A549 (cell line): ENCODE measurements around the gene POLR3E. TPM values are rescaled to one million over a fixed set of nuclear protein-coding genes. Genes with fewer than 3 reads are reported as not detected.

Experiments
- ATAC-seq, 2 experiments: fragments of 200-7000 bp in 1 of 2; fragments of >200 bp in 1 of 2; cut with Nextera tagmentation in 1 of 2; cut with Tn5 transposase in 1 of 2; 3 replicates each; pipeline versions ENCODE4 v1.8.0 to v1.9.1; 2018 to 2020; ENCODE audit warnings: mild to moderate bottlenecking in 1 of 2, moderate library complexity in 1 of 2
- CTCF ChIA-PET: fragments of 300-600 bp; sonication (Branson Sonifier 250); formaldehyde crosslinking; extraction: SDS; loops from one replicate; lab custom pipeline; 2021; ENCODE audit warnings: antibody characterized with exemption, inconsistent platforms; lab: Yijun Ruan, JAX
- POLR2A ChIA-PET: fragments of 350-600 bp; formaldehyde crosslinking; extraction: SDS; loops from one replicate; lab custom pipeline; 2021; ENCODE audit warnings: antibody characterized with exemption, inconsistent platforms; lab: Yijun Ruan, JAX
- DNase-seq, 2 experiments: peaks; one replicate each; pipeline versions ENCODE4 v3.0.0 to v3.0.0-alpha.2; 2011 to 2016; ENCODE audit warnings: low read depth in 1 of 2, low spot score in 1 of 2
- FAIRE-seq: peaks from 2 replicates; lab custom pipeline; 2011; peaks lifted over from hg19 to GRCh38; lab: Jason Lieb, UNC
- H3K27ac ChIP-seq, 2 experiments: fragments of >200 bp; sonication (Bioruptor Twin); formaldehyde crosslinking; 3 replicates each; pipeline ENCODE4 v1.5.1; 2016 to 2017
- H3K4me1 ChIP-seq: fragments of >200 bp; sonication (Bioruptor Twin); formaldehyde crosslinking; 3 replicates; pipeline ENCODE4 v1.6.1; 2016
- H3K4me2 ChIP-seq: fragments of >200 bp; sonication (Bioruptor Twin); formaldehyde crosslinking; 3 replicates; pipeline ENCODE4 v1.6.1; 2016
- H3K4me3 ChIP-seq: fragments of >200 bp; sonication (Bioruptor Twin); formaldehyde crosslinking; 3 replicates; pipeline ENCODE4 v1.5.1; 2016
- H3K9me3 ChIP-seq: fragments of >200 bp; sonication (Bioruptor Twin); formaldehyde crosslinking; 3 replicates; pipeline ENCODE4 v1.6.1; 2016
- BCL3 ChIP-seq: fragments of >200 bp; sonication (Bioruptor Twin); formaldehyde crosslinking; IDR thresholded peaks from 3 replicates; pipeline ENCODE4 v1.6.1; 2016
- CBX2 ChIP-seq: fragments of 200-600 bp; sonication (generic); IDR thresholded peaks from 2 replicates; pipeline ENCODE4 v1.6.1; 2016; ENCODE audit warnings: low read depth, mild to moderate bottlenecking, borderline replicate concordance
- CEBPB ChIP-seq, 2 experiments: fragments of >200 bp in 1 of 2; sonication (Bioruptor Twin) in 1 of 2; formaldehyde crosslinking in 1 of 2; IDR thresholded peaks; 2 replicates each; pipeline ENCODE4 v1.6.1; 2012 to 2016
- CHD4 ChIP-seq: fragments of 200-600 bp; sonication (generic); IDR thresholded peaks from 2 replicates; pipeline ENCODE4 v1.6.1; 2016; ENCODE audit warnings: antibody characterized with exemption, mild to moderate bottlenecking, borderline replicate concordance
- CTCF ChIP-seq: fragments of >200 bp; sonication (Bioruptor Twin); formaldehyde crosslinking; IDR thresholded peaks from 3 replicates; pipeline ENCODE4 v1.5.1; 2016
- EHF ChIP-seq: fragments of 250-450 bp; sonication (Bioruptor Pico); IDR thresholded peaks from 2 replicates; pipeline ENCODE4 v1.5.0; 2020; ENCODE audit warnings: mild to moderate bottlenecking
- EHMT2 ChIP-seq: fragments of 200-600 bp; sonication (generic); IDR thresholded peaks from 2 replicates; pipeline ENCODE4 v1.6.1; 2016; ENCODE audit warnings: antibody characterized with exemption, low read depth, mild to moderate bottlenecking, moderate library complexity
- ELK1 ChIP-seq: fragments of 150-350 bp; IDR thresholded peaks from 2 replicates; pipeline ENCODE4 v1.6.1; 2014; ENCODE audit warnings: low read depth, mild to moderate bottlenecking, low read length
- FOSL2 ChIP-seq, 2 experiments: fragments of 450-650 bp in 1 of 2; fragments of >200 bp in 1 of 2; sonication (Bioruptor Twin) in 1 of 2; formaldehyde crosslinking; IDR thresholded peaks; 2 replicates each; pipeline versions ENCODE4 v1.5.0 to v1.6.1; 2016 to 2020; ENCODE audit warnings: mild to moderate bottlenecking in 1 of 2, moderate library complexity in 1 of 2
- GATA3 ChIP-seq: IDR thresholded peaks from 2 replicates; pipeline ENCODE4 v1.6.1; 2012; ENCODE audit warnings: borderline replicate concordance
- HDAC2 ChIP-seq: fragments of 200-600 bp; sonication (generic); IDR thresholded peaks from 2 replicates; pipeline ENCODE4 v1.6.1; 2016
- HEYL ChIP-seq: fragments of 250-450 bp; sonication (Bioruptor Pico); IDR thresholded peaks from 2 replicates; pipeline ENCODE4 v1.8.0; 2021; ENCODE audit warnings: mild to moderate bottlenecking, moderate library complexity
- HOXB13 ChIP-seq: fragments of 250-450 bp; sonication (Bioruptor Pico); IDR thresholded peaks from 2 replicates; pipeline ENCODE4 v1.5.0; 2020; ENCODE audit warnings: low read depth, mild to moderate bottlenecking, moderate library complexity
- KDM5A ChIP-seq: fragments of 200-600 bp; sonication (generic); IDR thresholded peaks from 2 replicates; pipeline ENCODE4 v1.6.1; 2016; ENCODE audit warnings: antibody characterized with exemption, mild to moderate bottlenecking
- MAFK ChIP-seq: fragments of 450-650 bp; IDR thresholded peaks from 2 replicates; pipeline ENCODE4 v1.6.1; 2014; ENCODE audit not compliant: partially characterized antibody
- MAX ChIP-seq: IDR thresholded peaks from 2 replicates; pipeline ENCODE4 v1.6.1; 2012
- MAZ ChIP-seq: fragments of 150-350 bp; IDR thresholded peaks from 2 replicates; pipeline ENCODE4 v1.6.1; 2014; ENCODE audit warnings: antibody characterized with exemption, low read depth, low read length, borderline replicate concordance
- MYC ChIP-seq: IDR thresholded peaks from 2 replicates; pipeline ENCODE4 v1.6.1; 2012; ENCODE audit warnings: mild to moderate bottlenecking, inconsistent platforms, low read length, improper control_type of control experiment, borderline replicate concordance
- NR3C1 ChIP-seq: fragments of >200 bp; sonication (Bioruptor Twin); formaldehyde crosslinking; IDR thresholded peaks from 3 replicates; pipeline ENCODE4 v1.6.1; 2017
- POLR2AphosphoS2 ChIP-seq: conservative IDR thresholded peaks from 2 replicates; pipeline ENCODE4 v1.6.1; 2012; ENCODE audit warnings: low read length, improper control_type of control experiment, inconsistent platforms
- RARB ChIP-seq: fragments of 250-450 bp; sonication (Bioruptor Pico); IDR thresholded peaks from 2 replicates; pipeline ENCODE4 v1.8.0; 2021; ENCODE audit warnings: mild to moderate bottlenecking, moderate library complexity
- RFX5 ChIP-seq: fragments of 450-650 bp; IDR thresholded peaks from 2 replicates; pipeline ENCODE4 v1.7.1; 2014; ENCODE audit warnings: antibody characterized with exemption, mild to moderate bottlenecking, moderate library complexity
- RNF2 ChIP-seq: fragments of 200-600 bp; sonication (generic); IDR thresholded peaks from 2 replicates; pipeline ENCODE4 v1.6.1; 2016; ENCODE audit warnings: low read depth, mild to moderate bottlenecking, antibody characterized with exemption, moderate library complexity, borderline replicate concordance
- SMC3 ChIP-seq: fragments of >200 bp; sonication (Bioruptor Twin); formaldehyde crosslinking; IDR thresholded peaks from 3 replicates; pipeline ENCODE4 v1.6.1; 2018; ENCODE audit warnings: inconsistent platforms
- TFCP2L1 ChIP-seq: fragments of 250-450 bp; sonication (Bioruptor Pico); IDR thresholded peaks from 2 replicates; pipeline ENCODE4 v1.5.0; 2021; ENCODE audit warnings: mild to moderate bottlenecking
- ZC3H11A ChIP-seq: fragments of 450-650 bp; IDR thresholded peaks from 2 replicates; pipeline ENCODE4 v1.6.1; 2014; ENCODE audit warnings: antibody characterized with exemption, mild to moderate bottlenecking
- ZFP36 ChIP-seq: fragments of 450-650 bp; IDR thresholded peaks from 2 replicates; pipeline ENCODE4 v1.6.1; 2014; ENCODE audit warnings: borderline replicate concordance; ENCODE audit not compliant: partially characterized antibody
- WGBS: methylation state at CpG from one replicate; pipeline ENCODE4 v1.1.6; 2017; ENCODE audit errors: missing lambda C conversion rate; 5-methylcytosine and 5-hydroxymethylcytosine counted together
- polyA plus RNA-seq, 4 experiments: library from polyadenylated mRNA; depleted of rRNA in 3 of 4; stranded (reverse); fragments of >200 nt; fragmentation: RNase III in 1 of 4; extraction: RNeasy Plus Mini Kit Qiagen cat#74134 plus additional on column Dnase treatment in 1 of 4; gene quantifications; 2 replicates in 3 of 4; 3 replicates in 1 of 4; pipeline ENCODE4 v1.2.3, GENCODE V29; 2011 to 2017

The POLR3E gene
- polyA plus RNA-seq, 2 of the 4 experiments (the other 2 are of a cell fraction): 54.6 to 77.9 TPM

- no peak for FAIRE-seq
- no peak overlapping the region for H3K4me3 ChIP-seq
- H3K4me1 ChIP-seq: no peaks in the 10 kb centered on the region
- TF ChIP-seq RNF2 (no peak), SMC3 (no peak), RARB (CRISPR knock-in tag) (no peak), EHMT2 (no peak), MYC (no peak), ZC3H11A (no peak), MAZ (no peak), GATA3 (no peak), MAX (no peak), TFCP2L1 (CRISPR knock-in tag) (no peak), NR3C1 (no peak), BCL3 (no peak), MAFK (no peak), KDM5A (no peak), EHF (CRISPR knock-in tag) (no peak)
- TF ChIP-seq, all 56 proteins: peak for 0
- Histone ChIP-seq H3K4me2 (no peak overlapping the region), H3K9me3 (peaks cover 10% of the 10 kb centered on the region), H3K27ac (no peak overlapping the region)
- ATAC-seq: no peak
- 91% methylated on average over 3 of the region's 3 CpGs for WGBS
- POLR2A ChIA-PET: no interaction called here
- CTCF ChIA-PET: interaction anchor here (1.6 kb wide), 1 partner anchor 40 kb away, joined by 9 read pairs; no protein-coding TSS in a partner anchor
- DNase-seq: no peak
These were observed 36.7 kb upstream of the POLR3E start for GRCh38 chr16:22260490-22260889.

GRCh38 chr16:22262460-22262859 lies 34.7 kb upstream of the POLR3E start:
- FAIRE-seq (no peak), DNase-seq (no peak), ATAC-seq (no peak)
- no peak overlapping the region for H3K4me2 ChIP-seq
- no peak overlapping the region for H3K4me3 ChIP-seq
- H3K9me3 ChIP-seq: peaks cover 7% of the 10 kb centered on the region; the same call in 2 of the 3 replicates
- H3K4me1 ChIP-seq: no peaks in the 10 kb centered on the region
- POLR2A ChIA-PET: no interaction called here
- CTCF ChIA-PET: no interaction called here
- 61% methylated on average over 4 of the region's 4 CpGs for WGBS
- TF ChIP-seq ZFP36 (no peak), HDAC2 (no peak), EHF (CRISPR knock-in tag) (no peak), GATA3 (no peak), POLR2AphosphoS2 (no peak), FOSL2 (IDR thresholded peaks at IDR 0.05) (no peak), FOSL2 (CRISPR knock-in tag; IDR thresholded peaks at IDR 0.05) (no peak), SMC3 (no peak), CTCF (no peak), RARB (CRISPR knock-in tag) (no peak), CEBPB (IDR thresholded peaks at IDR 0.05) (no peak), RFX5 (no peak), HOXB13 (CRISPR knock-in tag) (no peak), ELK1 (no peak), KDM5A (no peak), RNF2 (no peak), CBX2 (no peak), CHD4 (no peak), HEYL (CRISPR knock-in tag) (no peak)
- H3K27ac ChIP-seq: no peak overlapping the region
